ENCODE data around the gene FNBP1L.

FNBP1L gene

GRCh38 chr1:93503163-93503562 is 55.2 kb downstream of the FNBP1L start:
- CTCF ChIA-PET: no interaction called here
- POLR2A ChIA-PET: no interaction called here
- no peak overlapping the region for H3K4me3 ChIP-seq (ENCODE audit: low read depth, low read length)
- DNase-seq (ENCODE audit: low read depth, low spot score): no peak
- no peak for TF ChIP-seq CTCF (IDR thresholded peaks at IDR 0.05; ENCODE audit: insufficient read depth, low read length, missing control alignments)

GRCh38 chr1:93503816-93504215 is 55.9 kb downstream of the FNBP1L start:
- CTCF ChIA-PET: interaction anchor here (0.5 to 1.1 kb wide), 2 partner anchors 17 to 21 kb away, joined by 3 read pairs; no protein-coding TSS in a partner anchor
- POLR2A ChIA-PET: no interaction called here
- no peak overlapping the region for H3K4me3 ChIP-seq (ENCODE audit: low read depth, low read length)
- no peak for TF ChIP-seq CTCF (IDR thresholded peaks at IDR 0.05; ENCODE audit: insufficient read depth, low read length, missing control alignments)
- DNase-seq (ENCODE audit: low read depth, low spot score): no peak

GRCh38 chr1:93504247-93505033 is 56.5 kb downstream of the FNBP1L start:
- DNase-seq (ENCODE audit: low read depth, low spot score): no peak
- H3K4me3 ChIP-seq (ENCODE audit: low read depth, low read length): no peak overlapping the region
- ChIA-PET CTCF (interaction anchor here (0.5 to 1.1 kb wide), 2 partner anchors 18 to 21 kb away, joined by 3 read pairs; no protein-coding TSS in a partner anchor), POLR2A (no interaction called here)
- TF ChIP-seq CTCF (IDR thresholded peaks at IDR 0.05; ENCODE audit: insufficient read depth, low read length, missing control alignments): no peak

GRCh38 chr1:93506126-93506525 is 58.2 kb downstream of the FNBP1L start:
- no peak for DNase-seq (ENCODE audit: low read depth, low spot score)
- CTCF ChIA-PET: no interaction called here
- POLR2A ChIA-PET: no interaction called here
- H3K4me3 ChIP-seq (ENCODE audit: low read depth, low read length): no peak overlapping the region
- TF ChIP-seq CTCF (IDR thresholded peaks at IDR 0.05; ENCODE audit: insufficient read depth, low read length, missing control alignments): no peak

GRCh38 chr1:93516164-93516563 is 68.2 kb downstream of the FNBP1L start:
- no peak for TF ChIP-seq CTCF (IDR thresholded peaks at IDR 0.05; ENCODE audit: insufficient read depth, low read length, missing control alignments)
- POLR2A ChIA-PET: no interaction called here
- CTCF ChIA-PET: no interaction called here
- DNase-seq (ENCODE audit: low read depth, low spot score): no peak
- no peak overlapping the region for H3K4me3 ChIP-seq (ENCODE audit: low read depth, low read length)

GRCh38 chr1:93518516-93518915 is 70.6 kb downstream of the FNBP1L start:
- POLR2A ChIA-PET: no interaction called here
- no peak for TF ChIP-seq CTCF (IDR thresholded peaks at IDR 0.05; ENCODE audit: insufficient read depth, low read length, missing control alignments)
- H3K4me3 ChIP-seq (ENCODE audit: low read depth, low read length): no peak overlapping the region
- no peak for DNase-seq (ENCODE audit: low read depth, low spot score)
- CTCF ChIA-PET: interaction anchor here (1.0 kb wide), 1 partner anchor 22 kb away, joined by 3 read pairs; no protein-coding TSS in a partner anchor
